GM06990 (cell line): Measurements from ENCODE around the gene ALDH4A1.
"Not testable (repeated sequence)": the region's sequence is repeated elsewhere in the genome, so short reads cannot be mapped to it uniquely, and the experiment has no call there.

Experiments used
- DNase-seq: peaks from one replicate; pipeline ENCODE4 v3.0.0-alpha.2; 2011; ENCODE audit not compliant: insufficient read length; ENCODE audit errors: extremely low read depth
- H3K27me3 ChIP-seq: replicated peaks from 2 replicates; pipeline ENCODE4 v1.6.0; 2011; ENCODE audit warnings: low read length; ENCODE audit not compliant: control insufficient read depth, insufficient read depth
- H3K36me3 ChIP-seq: 2 replicates; pipeline ENCODE4 v1.5.1; 2011; ENCODE audit warnings: low read length; ENCODE audit not compliant: control insufficient read depth, insufficient read depth
- H3K4me3 ChIP-seq: replicated peaks from 2 replicates; pipeline ENCODE4 v1.5.1; 2011; ENCODE audit warnings: low read depth, mild to moderate bottlenecking, control low read depth, low read length
- TF ChIP-seq, protein P1 (sequence below): IDR thresholded peaks from 2 replicates; pipeline ENCODE4 v1.5.1; 2011; ENCODE audit warnings: low read length, control low read depth, mild to moderate bottlenecking, inconsistent platforms; ENCODE audit not compliant: insufficient read depth, poor library complexity, severe bottlenecking

ALDH4A1 gene

DNA sequence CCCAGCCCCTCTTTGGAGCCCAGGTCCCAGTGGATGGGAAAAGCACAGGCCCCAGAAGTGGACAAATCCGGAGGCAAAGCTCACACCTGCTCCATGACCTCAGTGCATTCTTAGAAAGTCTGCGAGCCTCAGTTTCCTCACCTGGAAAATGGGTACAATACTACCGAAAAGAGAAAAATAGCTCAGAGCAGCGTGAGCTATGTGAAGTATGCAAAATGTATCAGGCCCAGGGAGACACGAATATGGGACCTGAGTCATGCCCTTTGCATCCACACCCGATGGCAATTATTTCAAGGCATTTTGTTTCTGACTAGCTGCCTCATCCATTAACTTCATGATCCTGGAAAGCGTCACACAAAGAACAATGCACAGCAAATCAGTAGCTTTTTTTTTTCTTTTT is 9.2 kb downstream of the ALDH4A1 start:
- peaks cover 4% of the 10 kb centered on the region for H3K36me3 ChIP-seq
- H3K4me3 ChIP-seq: no peak overlapping the region
- TF ChIP-seq, protein P1, sequence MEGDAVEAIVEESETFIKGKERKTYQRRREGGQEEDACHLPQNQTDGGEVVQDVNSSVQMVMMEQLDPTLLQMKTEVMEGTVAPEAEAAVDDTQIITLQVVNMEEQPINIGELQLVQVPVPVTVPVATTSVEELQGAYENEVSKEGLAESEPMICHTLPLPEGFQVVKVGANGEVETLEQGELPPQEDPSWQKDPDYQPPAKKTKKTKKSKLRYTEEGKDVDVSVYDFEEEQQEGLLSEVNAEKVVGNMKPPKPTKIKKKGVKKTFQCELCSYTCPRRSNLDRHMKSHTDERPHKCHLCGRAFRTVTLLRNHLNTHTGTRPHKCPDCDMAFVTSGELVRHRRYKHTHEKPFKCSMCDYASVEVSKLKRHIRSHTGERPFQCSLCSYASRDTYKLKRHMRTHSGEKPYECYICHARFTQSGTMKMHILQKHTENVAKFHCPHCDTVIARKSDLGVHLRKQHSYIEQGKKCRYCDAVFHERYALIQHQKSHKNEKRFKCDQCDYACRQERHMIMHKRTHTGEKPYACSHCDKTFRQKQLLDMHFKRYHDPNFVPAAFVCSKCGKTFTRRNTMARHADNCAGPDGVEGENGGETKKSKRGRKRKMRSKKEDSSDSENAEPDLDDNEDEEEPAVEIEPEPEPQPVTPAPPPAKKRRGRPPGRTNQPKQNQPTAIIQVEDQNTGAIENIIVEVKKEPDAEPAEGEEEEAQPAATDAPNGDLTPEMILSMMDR: no peak
- DNase-seq: no peak
- H3K27me3 ChIP-seq: no peaks in the 10 kb centered on the region

DNA sequence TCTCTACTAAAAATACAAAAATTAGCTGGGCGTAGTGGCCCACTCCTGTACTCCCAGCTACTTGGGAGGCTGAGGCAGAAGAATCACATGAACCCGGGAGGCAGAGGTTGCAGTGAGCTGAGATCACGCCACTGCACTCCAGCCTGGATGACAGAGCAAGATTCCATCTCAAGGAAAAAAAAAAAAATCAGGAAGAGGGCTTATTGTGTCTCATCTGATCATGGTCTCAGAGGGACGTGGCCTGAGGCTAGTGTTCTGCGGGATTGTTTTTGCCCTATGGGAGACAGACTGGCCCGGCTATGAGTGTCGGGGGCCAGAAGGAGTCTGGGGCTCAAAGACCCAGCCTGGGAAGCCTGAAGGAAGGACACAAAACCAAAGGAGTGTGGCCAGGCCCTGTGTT is 10.5 kb downstream of the ALDH4A1 start:
- not testable (repeated sequence) for H3K4me3 ChIP-seq, DNase-seq, H3K27me3 ChIP-seq, H3K36me3 ChIP-seq

DNA sequence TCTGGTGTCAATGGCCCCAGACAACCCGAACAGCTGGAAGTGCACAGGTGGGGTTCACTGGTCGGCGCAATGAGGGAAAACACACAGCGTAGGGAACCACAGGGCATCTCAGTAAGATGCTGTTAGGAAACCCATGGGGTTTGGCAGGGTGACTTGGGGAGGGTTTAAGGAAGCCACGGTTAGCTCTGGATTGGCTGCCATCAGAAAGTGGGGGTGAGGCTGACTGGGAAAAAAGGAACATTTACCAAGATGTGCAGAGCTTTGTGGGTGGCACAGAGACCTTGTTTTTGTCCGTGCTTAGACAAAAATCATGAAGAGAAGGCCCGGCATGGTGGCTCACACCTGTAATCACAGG is 11.0 kb downstream of the ALDH4A1 start:
- TF ChIP-seq, protein P1: no peak
- DNase-seq: no peak
- H3K4me3 ChIP-seq: no peak overlapping the region
- H3K27me3 ChIP-seq: no peaks in the 10 kb centered on the region
- peaks cover 3% of the 10 kb centered on the region for H3K36me3 ChIP-seq

DNA sequence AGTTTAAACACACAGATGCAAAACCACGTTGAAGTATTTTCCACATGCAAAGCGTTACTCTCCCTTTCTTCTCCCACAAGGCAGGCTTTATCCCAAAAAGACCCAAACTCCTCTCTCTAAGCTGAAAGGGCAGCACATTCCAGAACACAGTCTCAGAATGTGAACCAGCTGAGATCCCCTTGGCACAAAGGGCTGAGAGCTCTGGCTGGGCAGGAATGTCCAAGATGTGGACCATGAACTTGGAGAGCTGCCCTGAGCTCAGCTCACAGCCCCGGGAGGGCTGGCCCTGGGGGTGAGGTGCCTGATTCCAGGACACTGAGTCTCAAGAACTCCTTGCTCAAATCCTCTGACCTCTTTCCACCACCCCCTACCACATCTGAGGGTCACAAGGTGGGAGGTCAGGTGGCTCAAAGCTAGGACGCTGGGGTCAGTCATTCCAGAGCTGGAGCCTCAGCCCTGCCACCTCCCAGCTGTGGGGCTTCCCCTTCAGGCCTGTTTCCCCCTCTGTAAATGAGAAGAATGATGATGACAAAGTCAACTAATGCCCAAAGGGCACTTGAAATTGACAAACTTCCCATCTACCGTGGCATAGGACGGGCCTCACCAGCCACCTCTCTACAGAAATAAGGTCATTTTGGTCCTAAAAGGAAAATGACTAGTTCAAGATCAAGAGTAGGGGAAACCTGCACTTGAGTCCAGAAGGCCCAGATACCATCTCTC is 11.5 kb downstream of the ALDH4A1 start:
- H3K36me3 ChIP-seq: peaks cover 3% of the 10 kb centered on the region

DNA sequence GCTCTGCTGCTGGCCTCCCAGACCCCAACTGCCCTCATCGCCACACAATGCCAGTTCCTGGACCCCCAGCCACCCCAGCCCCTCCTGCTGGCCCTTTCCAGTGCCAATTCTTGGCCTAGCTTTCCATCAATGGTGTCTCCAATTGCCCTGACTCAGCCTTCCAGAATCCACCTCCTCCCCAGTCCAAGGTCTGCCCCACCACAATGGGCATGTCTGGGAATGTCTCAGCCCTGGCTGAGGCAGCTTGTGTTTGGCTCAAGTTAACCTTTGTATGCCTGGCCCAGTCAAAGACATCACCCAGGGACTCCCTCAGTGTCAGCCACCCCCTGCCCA is 16.4 kb downstream of the ALDH4A1 start:
- Histone ChIP-seq H3K27me3 (no peaks in the 10 kb centered on the region), H3K4me3 (no peak overlapping the region), H3K36me3 (peaks cover 11% of the 10 kb centered on the region)
- no peak for DNase-seq
- TF ChIP-seq, protein P1: no peak

More for the DNA sequence above, 11.5 kb downstream of the ALDH4A1 start:
- DNase-seq: no peak
- TF ChIP-seq, protein P1: no peak
- no peaks in the 10 kb centered on the region for H3K27me3 ChIP-seq
- no peak overlapping the region for H3K4me3 ChIP-seq

DNA sequence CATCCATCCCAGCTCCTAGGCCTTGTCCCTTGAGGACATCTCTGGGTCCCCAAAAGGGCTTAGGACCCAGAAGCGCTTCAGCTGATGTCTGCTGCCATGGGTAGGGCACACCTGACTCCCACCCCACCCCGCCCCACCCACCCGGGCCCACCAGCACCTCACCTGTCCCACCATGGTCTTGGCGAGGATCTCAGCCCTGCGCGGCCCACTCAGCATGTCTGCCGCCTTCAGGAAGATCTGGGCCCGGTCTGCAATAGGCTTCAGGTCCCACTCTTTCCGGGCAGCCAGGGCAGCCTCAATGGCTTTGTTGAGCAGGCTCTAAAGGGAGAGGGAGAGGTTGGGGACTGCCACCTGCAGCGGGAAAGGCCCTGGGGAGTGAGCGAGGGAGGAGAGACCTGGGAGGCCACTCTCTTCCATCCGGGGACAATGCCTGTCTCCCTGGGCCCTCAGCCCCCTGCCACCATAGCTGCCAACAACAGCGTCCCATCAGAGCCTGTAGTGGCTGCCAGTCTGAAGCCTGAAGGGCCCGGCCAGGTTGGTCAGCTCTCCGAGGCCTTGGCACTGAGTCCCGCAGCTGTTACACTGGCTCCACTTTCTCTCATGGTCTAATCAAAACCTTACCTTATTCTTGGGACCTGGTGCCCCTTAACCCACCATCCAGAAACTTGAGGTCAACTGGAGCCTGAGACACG is 16.9 kb downstream of the ALDH4A1 start:
- Histone ChIP-seq H3K36me3 (peaks cover 12% of the 10 kb centered on the region), H3K4me3 (no peak overlapping the region), H3K27me3 (no peaks in the 10 kb centered on the region)
- TF ChIP-seq, protein P1: no peak
- no peak for DNase-seq
